ENCODE results near the gene GJB2.

The GJB2 gene

GRCh38 chr13:20186771-20187170, 6.0 kb downstream of the GJB2 start:
- TF ChIP-seq CTCF (IDR thresholded peaks at IDR 0.05; ENCODE audit: borderline replicate concordance, insufficient read depth, low read depth, low read length): no peak
- no peak overlapping the region for H3K4me3 ChIP-seq (ENCODE audit: low read depth, low read length)

- no peak for TF ChIP-seq CTCF (IDR thresholded peaks at IDR 0.05; ENCODE audit: borderline replicate concordance, insufficient read depth, low read depth, low read length)
- H3K4me3 ChIP-seq (ENCODE audit: low read depth, low read length): no peak overlapping the region
These were observed 7.2 kb downstream of the GJB2 start for GRCh38 chr13:20185366-20186056.

- no peak overlapping the region for H3K4me3 ChIP-seq (ENCODE audit: low read depth, low read length)
- TF ChIP-seq CTCF (IDR thresholded peaks at IDR 0.05; ENCODE audit: borderline replicate concordance, insufficient read depth, low read depth, low read length): peak; percentile 81
These were observed 10.4 kb downstream of the GJB2 start for GRCh38 chr13:20182231-20182846.

GRCh38 chr13:20181188-20181587, 11.6 kb downstream of the GJB2 start:
- TF ChIP-seq CTCF (IDR thresholded peaks at IDR 0.05; ENCODE audit: borderline replicate concordance, insufficient read depth, low read depth, low read length): no peak

GRCh38 chr13:20178156-20178555, 14.6 kb downstream of the GJB2 start:
- no peak for TF ChIP-seq CTCF (IDR thresholded peaks at IDR 0.05; ENCODE audit: borderline replicate concordance, insufficient read depth, low read depth, low read length)
- no peak overlapping the region for H3K4me3 ChIP-seq (ENCODE audit: low read depth, low read length)

More at GRCh38 chr13:20181188-20181587, 11.6 kb downstream of the GJB2 start:
- H3K4me3 ChIP-seq (ENCODE audit: low read depth, low read length): no peak overlapping the region

- no peak overlapping the region for H3K4me3 ChIP-seq (ENCODE audit: low read depth, low read length)
- no peak for TF ChIP-seq CTCF (IDR thresholded peaks at IDR 0.05; ENCODE audit: borderline replicate concordance, insufficient read depth, low read depth, low read length)
These were observed 15.5 kb downstream of the GJB2 start for GRCh38 chr13:20177049-20177831.
